ENCODE measurements around the gene RNF111. TPM values are rescaled to one million over a fixed set of nuclear protein-coding genes. Genes with fewer than 3 reads are reported as not detected.

RNF111 gene
- total and polyA plus RNA-seq, 2 of the 13 experiments (the other 11 are each of a cell fraction or from before 2014, with no cell fraction given): 12.1 to 23.1 TPM

DNA sequence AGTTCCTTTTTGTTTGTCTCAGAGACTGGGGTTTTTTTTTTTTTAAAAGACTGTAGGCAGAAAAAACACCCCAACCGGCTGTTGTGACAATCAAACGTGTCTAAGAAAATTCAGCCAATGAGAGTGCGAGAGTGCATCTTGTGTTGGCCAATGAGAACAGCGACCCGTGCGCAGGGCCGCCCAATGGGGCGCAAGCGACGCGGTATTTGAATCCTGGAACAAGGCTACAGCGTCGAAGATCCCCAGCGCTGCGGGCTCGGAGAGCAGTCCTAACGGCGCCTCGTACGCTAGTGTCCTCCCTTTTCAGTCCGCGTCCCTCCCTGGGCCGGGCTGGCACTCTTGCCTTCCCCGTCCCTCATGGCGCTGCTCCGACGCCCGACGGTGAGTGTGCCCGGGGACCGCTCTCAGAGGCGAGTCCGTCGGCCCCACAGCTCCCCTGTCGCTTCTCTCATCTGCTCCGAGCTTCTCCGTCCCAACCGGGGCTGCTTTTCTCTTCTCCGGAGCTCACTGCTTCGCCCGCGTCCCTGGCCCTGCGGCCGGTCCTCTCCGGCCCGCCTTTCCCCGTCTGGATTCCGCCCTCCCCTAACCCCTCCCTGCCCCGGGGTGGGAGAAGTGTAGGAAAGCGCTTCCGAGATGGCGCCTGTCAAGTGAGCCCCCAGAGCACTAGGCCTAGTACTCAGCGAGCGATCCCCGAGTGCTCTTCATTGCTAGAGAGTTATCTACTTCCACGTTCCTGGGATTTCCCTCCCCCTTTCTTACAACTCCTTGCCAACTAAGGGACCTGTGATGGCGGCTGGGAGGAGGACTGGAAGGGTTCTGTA is 117.7 kb downstream of the RNF111 start, which contains the start of gene CCNB2 (continued):
- TF ChIP-seq, protein P1, sequence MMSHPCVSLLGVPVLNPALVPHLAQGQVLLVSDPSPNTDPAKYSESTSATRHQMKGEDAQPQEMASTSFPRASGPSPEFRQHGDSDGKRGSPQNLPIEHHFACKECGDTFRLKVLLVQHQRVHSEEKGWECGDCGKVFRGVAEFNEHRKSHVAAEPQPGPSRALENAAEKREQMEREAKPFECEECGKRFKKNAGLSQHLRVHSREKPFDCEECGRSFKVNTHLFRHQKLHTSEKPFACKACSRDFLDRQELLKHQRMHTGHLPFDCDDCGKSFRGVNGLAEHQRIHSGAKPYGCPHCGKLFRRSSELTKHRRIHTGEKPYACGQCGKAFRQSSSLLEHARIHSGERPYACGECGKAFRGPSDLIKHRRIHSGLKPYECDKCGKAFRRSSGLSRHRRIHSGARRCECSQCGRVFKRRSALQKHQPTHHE (CRISPR knock-in tag; IDR thresholded peaks at IDR 0.05; ENCODE audit: borderline replicate concordance): no peak
- TF ChIP-seq, protein P2, sequence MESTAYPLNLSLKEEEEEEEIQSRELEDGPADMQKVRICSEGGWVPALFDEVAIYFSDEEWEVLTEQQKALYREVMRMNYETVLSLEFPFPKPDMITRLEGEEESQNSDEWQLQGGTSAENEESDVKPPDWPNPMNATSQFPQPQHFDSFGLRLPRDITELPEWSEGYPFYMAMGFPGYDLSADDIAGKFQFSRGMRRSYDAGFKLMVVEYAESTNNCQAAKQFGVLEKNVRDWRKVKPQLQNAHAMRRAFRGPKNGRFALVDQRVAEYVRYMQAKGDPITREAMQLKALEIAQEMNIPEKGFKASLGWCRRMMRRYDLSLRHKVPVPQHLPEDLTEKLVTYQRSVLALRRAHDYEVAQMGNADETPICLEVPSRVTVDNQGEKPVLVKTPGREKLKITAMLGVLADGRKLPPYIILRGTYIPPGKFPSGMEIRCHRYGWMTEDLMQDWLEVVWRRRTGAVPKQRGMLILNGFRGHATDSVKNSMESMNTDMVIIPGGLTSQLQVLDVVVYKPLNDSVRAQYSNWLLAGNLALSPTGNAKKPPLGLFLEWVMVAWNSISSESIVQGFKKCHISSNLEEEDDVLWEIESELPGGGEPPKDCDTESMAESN (CRISPR knock-in tag; conservative IDR thresholded peaks at IDR 0.05): no peak
- TF ChIP-seq, protein P3, sequence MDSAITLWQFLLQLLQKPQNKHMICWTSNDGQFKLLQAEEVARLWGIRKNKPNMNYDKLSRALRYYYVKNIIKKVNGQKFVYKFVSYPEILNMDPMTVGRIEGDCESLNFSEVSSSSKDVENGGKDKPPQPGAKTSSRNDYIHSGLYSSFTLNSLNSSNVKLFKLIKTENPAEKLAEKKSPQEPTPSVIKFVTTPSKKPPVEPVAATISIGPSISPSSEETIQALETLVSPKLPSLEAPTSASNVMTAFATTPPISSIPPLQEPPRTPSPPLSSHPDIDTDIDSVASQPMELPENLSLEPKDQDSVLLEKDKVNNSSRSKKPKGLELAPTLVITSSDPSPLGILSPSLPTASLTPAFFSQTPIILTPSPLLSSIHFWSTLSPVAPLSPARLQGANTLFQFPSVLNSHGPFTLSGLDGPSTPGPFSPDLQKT (CRISPR knock-in tag; IDR thresholded peaks at IDR 0.05; ENCODE audit: borderline replicate concordance): no peak
- TF ChIP-seq, protein P4, sequence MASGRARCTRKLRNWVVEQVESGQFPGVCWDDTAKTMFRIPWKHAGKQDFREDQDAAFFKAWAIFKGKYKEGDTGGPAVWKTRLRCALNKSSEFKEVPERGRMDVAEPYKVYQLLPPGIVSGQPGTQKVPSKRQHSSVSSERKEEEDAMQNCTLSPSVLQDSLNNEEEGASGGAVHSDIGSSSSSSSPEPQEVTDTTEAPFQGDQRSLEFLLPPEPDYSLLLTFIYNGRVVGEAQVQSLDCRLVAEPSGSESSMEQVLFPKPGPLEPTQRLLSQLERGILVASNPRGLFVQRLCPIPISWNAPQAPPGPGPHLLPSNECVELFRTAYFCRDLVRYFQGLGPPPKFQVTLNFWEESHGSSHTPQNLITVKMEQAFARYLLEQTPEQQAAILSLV (CRISPR knock-in tag; IDR thresholded peaks at IDR 0.05; ENCODE audit: borderline replicate concordance): peak; percentile 91; the same call in 1 of the 2 replicates
- TF ChIP-seq ELF3 (CRISPR knock-in tag; IDR thresholded peaks at IDR 0.05) (0 out of 2 replicates have a peak, but pooled peaks have one; percentile 11), TAF1 (CRISPR knock-in tag; IDR thresholded peaks at IDR 0.05) (peak; percentile 78), ZSCAN25 (CRISPR knock-in tag; IDR thresholded peaks at IDR 0.05) (0 out of 2 replicates have a peak, but pooled peaks have one; percentile 34), KLF11 (CRISPR knock-in tag; IDR thresholded peaks at IDR 0.05) (0 out of 2 replicates have a peak, but pooled peaks have one; percentile 35), TOE1 (CRISPR knock-in tag; IDR thresholded peaks at IDR 0.05) (no peak), FIP1L1 (IDR thresholded peaks at IDR 0.05; ENCODE audit: borderline replicate concordance, insufficient read depth, low read depth, low read length) (no peak), TCF7L2 (IDR thresholded peaks at IDR 0.05; ENCODE audit: low read depth, low read length) (no peak), PITX1 (CRISPR knock-in tag; IDR thresholded peaks at IDR 0.05) (peak; percentile 70; the same call in 1 of the 2 replicates), RNF2 (conservative IDR thresholded peaks at IDR 0.05; ENCODE audit: low read depth) (peak; percentile 50; the same call in 1 of the 2 replicates), SMAD9 (CRISPR knock-in tag; IDR thresholded peaks at IDR 0.05) (no peak), ZNF619 (CRISPR knock-in tag; IDR thresholded peaks at IDR 0.05) (peak; percentile 75; the same call in 1 of the 2 replicates), RBFOX2 (IDR thresholded peaks at IDR 0.05; ENCODE audit: low read depth, low read length) (peak; percentile 76), KLF6 (CRISPR knock-in tag; IDR thresholded peaks at IDR 0.05) (no peak), ZNF10 (CRISPR knock-in tag; IDR thresholded peaks at IDR 0.05; ENCODE audit: borderline replicate concordance, low read depth) (no peak), ZNF614 (CRISPR knock-in tag; IDR thresholded peaks at IDR 0.05; ENCODE audit: borderline replicate concordance) (0 out of 2 replicates have a peak, but pooled peaks have one; percentile 15), CCDC6 (CRISPR knock-in tag; IDR thresholded peaks at IDR 0.05) (peak; percentile 60; the same call in 1 of the 2 replicates), MAFK (conservative IDR thresholded peaks at IDR 0.05 in 1 of 2, IDR thresholded peaks at IDR 0.05 in 1 of 2; ENCODE audit: low read length in 2 of 2) (no peak)
- TF ChIP-seq, protein P5, sequence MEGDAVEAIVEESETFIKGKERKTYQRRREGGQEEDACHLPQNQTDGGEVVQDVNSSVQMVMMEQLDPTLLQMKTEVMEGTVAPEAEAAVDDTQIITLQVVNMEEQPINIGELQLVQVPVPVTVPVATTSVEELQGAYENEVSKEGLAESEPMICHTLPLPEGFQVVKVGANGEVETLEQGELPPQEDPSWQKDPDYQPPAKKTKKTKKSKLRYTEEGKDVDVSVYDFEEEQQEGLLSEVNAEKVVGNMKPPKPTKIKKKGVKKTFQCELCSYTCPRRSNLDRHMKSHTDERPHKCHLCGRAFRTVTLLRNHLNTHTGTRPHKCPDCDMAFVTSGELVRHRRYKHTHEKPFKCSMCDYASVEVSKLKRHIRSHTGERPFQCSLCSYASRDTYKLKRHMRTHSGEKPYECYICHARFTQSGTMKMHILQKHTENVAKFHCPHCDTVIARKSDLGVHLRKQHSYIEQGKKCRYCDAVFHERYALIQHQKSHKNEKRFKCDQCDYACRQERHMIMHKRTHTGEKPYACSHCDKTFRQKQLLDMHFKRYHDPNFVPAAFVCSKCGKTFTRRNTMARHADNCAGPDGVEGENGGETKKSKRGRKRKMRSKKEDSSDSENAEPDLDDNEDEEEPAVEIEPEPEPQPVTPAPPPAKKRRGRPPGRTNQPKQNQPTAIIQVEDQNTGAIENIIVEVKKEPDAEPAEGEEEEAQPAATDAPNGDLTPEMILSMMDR (CRISPR knock-in tag; IDR thresholded peaks at IDR 0.05): no peak
